Panc1 (cell line): ENCODE results near the gene DUSP9. TPM values are rescaled to one million over a fixed set of nuclear protein-coding genes. Genes with fewer than 3 reads are reported as not detected.

Source experiments
- ATAC-seq: fragments of 200-7000 bp; cut with Tn5 transposase; 2 replicates; pipeline ENCODE4 v1.9.1; 2020; ENCODE audit warnings: mild to moderate bottlenecking, moderate library complexity
- BruUV-seq: library from RNA; stranded (reverse); fragments of 400-500 nt; replicated peaks from 2 replicates; lab custom pipeline; 2021; lab: Mats Ljungman, UMichigan
- CTCF ChIA-PET: fragments of 300-600 bp; sonication (Branson Sonifier 250); formaldehyde crosslinking; loops from one replicate; lab custom pipeline; 2022; ENCODE audit warnings: antibody characterized with exemption; lab: Charles Lee
- POLR2A ChIA-PET: fragments of 300-600 bp; sonication (Branson Sonifier 250); formaldehyde crosslinking; loops from one replicate; lab custom pipeline; 2022; ENCODE audit warnings: antibody characterized with exemption; lab: Charles Lee
- DNase-seq: peaks from one replicate; pipeline ENCODE4 v3.0.0-alpha.2; 2010; ENCODE audit warnings: low read depth, low spot score
- H3K27ac ChIP-seq: 2 replicates; pipeline ENCODE4 v1.5.1; 2011; ENCODE audit warnings: mild to moderate bottlenecking, low read length, inconsistent platforms
- H3K27me3 ChIP-seq: fragments of 200-500 bp; sonication (Bioruptor generic); 2 replicates; pipeline ENCODE4 v1.6.0; 2014; ENCODE audit warnings: low read length, inconsistent platforms; ENCODE audit not compliant: control insufficient read depth, insufficient read depth
- H3K36me3 ChIP-seq: fragments of 200-500 bp; sonication (Bioruptor generic); 2 replicates; pipeline ENCODE4 v1.5.1; 2014; ENCODE audit warnings: inconsistent platforms, mild to moderate bottlenecking, low read length, moderate library complexity; ENCODE audit not compliant: control insufficient read depth, insufficient read depth
- H3K4me1 ChIP-seq: 2 replicates; pipeline ENCODE4 v1.5.1; 2011; ENCODE audit warnings: inconsistent platforms, mild to moderate bottlenecking, low read length, moderate library complexity; ENCODE audit not compliant: control insufficient read depth, insufficient read depth
- H3K4me3 ChIP-seq, 2 experiments: 2 replicates each; pipeline ENCODE4 v1.5.1; 2011 to 2012; ENCODE audit warnings: low read depth in 2 of 2, low read length in 2 of 2, mild to moderate bottlenecking in 2 of 2, inconsistent platforms in 1 of 2, moderate library complexity in 1 of 2
- H3K9me3 ChIP-seq: fragments of 200-500 bp; sonication (Bioruptor generic); 2 replicates; pipeline ENCODE4 v1.5.1; 2014; ENCODE audit warnings: low read depth, mild to moderate bottlenecking, inconsistent platforms, low read length, moderate library complexity; ENCODE audit not compliant: control insufficient read depth, insufficient read depth
- POLR2AphosphoS5 ChIP-seq: IDR thresholded peaks from 2 replicates; pipeline ENCODE4 v1.6.1; 2012; ENCODE audit warnings: mild to moderate bottlenecking, low read depth, low read length, moderate library complexity
- SIN3A ChIP-seq: IDR thresholded peaks from 2 replicates; pipeline ENCODE4 v1.6.1; 2012; ENCODE audit warnings: low read depth, mild to moderate bottlenecking, low read length, moderate library complexity, borderline replicate concordance; ENCODE audit not compliant: insufficient read depth
- TCF7L2 ChIP-seq: IDR thresholded peaks from 2 replicates; pipeline ENCODE4 v1.6.1; 2011; ENCODE audit warnings: mild to moderate bottlenecking, low read depth, low read length, inconsistent platforms
- in situ Hi-C: cut with HindIII; loops from 2 replicates; pipeline ENCODE4 v1.10.0; 2016; ENCODE audit warnings: low sequenced_read_pairs, low pct_unique_long_range_greater_than_20kb
- intact Hi-C: fragments of 100-400 bp; cut with micrococcal nuclease; formaldehyde crosslinking; loops from one replicate; pipeline ENCODE4 v1.10.0; 2022; ENCODE audit not compliant: unreplicated experiment
- total RNA-seq: library from RNA; stranded (reverse); gene quantifications from one replicate; pipeline ENCODE4 v1.2.1, GENCODE V29; 2021; ENCODE audit not compliant: unreplicated experiment
- TF ChIP-seq, protein P1 (sequence below): fragments of 450-650 bp; IDR thresholded peaks from 2 replicates; pipeline ENCODE4 v1.5.1; 2017; ENCODE audit warnings: mild to moderate bottlenecking
- TF ChIP-seq, protein P2 (sequence below), 2 experiments: IDR thresholded peaks; 2 replicates each; pipeline ENCODE4 v1.6.1; 2011 to 2012; ENCODE audit warnings: low read depth in 2 of 2, control low read depth in 1 of 2, low read length in 1 of 2, mild to moderate bottlenecking in 1 of 2, moderate library complexity in 1 of 2; ENCODE audit not compliant: insufficient read depth in 1 of 2

The DUSP9 gene
- total RNA-seq, 1 experiment from 2014 or later = 7.1 TPM

DNA sequence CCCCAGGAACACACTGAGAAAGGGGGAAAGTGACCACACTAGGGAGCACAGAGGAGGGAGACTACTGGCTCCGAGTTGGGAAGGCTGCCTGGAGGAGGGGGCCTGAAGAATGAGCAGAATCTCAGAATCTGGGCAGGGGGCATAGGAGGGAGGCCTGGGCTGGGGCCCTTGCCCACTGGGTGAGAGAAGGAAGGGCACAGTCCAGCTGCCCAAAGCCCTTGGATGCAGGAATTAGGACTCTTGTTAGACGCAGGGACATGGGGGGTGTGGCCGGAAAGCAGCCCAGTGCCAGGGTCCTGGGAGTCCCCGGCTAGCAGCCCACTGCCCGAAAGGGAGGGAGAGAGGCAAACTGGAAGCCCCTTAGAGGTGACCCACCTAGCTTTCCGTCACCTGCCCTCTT, 1.9 kb upstream of the DUSP9 start:
- TF ChIP-seq, protein P1, sequence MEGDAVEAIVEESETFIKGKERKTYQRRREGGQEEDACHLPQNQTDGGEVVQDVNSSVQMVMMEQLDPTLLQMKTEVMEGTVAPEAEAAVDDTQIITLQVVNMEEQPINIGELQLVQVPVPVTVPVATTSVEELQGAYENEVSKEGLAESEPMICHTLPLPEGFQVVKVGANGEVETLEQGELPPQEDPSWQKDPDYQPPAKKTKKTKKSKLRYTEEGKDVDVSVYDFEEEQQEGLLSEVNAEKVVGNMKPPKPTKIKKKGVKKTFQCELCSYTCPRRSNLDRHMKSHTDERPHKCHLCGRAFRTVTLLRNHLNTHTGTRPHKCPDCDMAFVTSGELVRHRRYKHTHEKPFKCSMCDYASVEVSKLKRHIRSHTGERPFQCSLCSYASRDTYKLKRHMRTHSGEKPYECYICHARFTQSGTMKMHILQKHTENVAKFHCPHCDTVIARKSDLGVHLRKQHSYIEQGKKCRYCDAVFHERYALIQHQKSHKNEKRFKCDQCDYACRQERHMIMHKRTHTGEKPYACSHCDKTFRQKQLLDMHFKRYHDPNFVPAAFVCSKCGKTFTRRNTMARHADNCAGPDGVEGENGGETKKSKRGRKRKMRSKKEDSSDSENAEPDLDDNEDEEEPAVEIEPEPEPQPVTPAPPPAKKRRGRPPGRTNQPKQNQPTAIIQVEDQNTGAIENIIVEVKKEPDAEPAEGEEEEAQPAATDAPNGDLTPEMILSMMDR = no peak
- TF ChIP-seq TCF7L2 = no peak
- TF ChIP-seq, protein P2, sequence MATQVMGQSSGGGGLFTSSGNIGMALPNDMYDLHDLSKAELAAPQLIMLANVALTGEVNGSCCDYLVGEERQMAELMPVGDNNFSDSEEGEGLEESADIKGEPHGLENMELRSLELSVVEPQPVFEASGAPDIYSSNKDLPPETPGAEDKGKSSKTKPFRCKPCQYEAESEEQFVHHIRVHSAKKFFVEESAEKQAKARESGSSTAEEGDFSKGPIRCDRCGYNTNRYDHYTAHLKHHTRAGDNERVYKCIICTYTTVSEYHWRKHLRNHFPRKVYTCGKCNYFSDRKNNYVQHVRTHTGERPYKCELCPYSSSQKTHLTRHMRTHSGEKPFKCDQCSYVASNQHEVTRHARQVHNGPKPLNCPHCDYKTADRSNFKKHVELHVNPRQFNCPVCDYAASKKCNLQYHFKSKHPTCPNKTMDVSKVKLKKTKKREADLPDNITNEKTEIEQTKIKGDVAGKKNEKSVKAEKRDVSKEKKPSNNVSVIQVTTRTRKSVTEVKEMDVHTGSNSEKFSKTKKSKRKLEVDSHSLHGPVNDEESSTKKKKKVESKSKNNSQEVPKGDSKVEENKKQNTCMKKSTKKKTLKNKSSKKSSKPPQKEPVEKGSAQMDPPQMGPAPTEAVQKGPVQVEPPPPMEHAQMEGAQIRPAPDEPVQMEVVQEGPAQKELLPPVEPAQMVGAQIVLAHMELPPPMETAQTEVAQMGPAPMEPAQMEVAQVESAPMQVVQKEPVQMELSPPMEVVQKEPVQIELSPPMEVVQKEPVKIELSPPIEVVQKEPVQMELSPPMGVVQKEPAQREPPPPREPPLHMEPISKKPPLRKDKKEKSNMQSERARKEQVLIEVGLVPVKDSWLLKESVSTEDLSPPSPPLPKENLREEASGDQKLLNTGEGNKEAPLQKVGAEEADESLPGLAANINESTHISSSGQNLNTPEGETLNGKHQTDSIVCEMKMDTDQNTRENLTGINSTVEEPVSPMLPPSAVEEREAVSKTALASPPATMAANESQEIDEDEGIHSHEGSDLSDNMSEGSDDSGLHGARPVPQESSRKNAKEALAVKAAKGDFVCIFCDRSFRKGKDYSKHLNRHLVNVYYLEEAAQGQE (IDR thresholded peaks at IDR 0.05; ENCODE audit: insufficient read depth in 1 of 2, low read depth in 2 of 2, low read length in 1 of 2) = no peak
- TF ChIP-seq POLR2AphosphoS5 = no peak
- TF ChIP-seq SIN3A = no peak
- Histone ChIP-seq H3K27ac (no peak overlapping the region), H3K4me1 (peaks cover 7% of the 10 kb centered on the region), H3K36me3 (no peaks in the 10 kb centered on the region), H3K4me3 (no peak overlapping the region), H3K9me3 (no peaks in the 10 kb centered on the region), H3K27me3 (peaks cover 4% of the 10 kb centered on the region)
- intact Hi-C loops = loop anchor here (5.0 kb wide), 1 partner anchor 108 kb away; no protein-coding TSS in a partner anchor
- BruUV-seq = no TSS peak
- ChIA-PET POLR2A (no interaction called here), CTCF (interaction anchor here (1.2 to 2.0 kb wide), 2 partner anchors 12 to 23 kb away, joined by 5 to 13 read pairs; no protein-coding TSS in a partner anchor)
- DNase-seq (no peak), ATAC-seq (no peak)
- in situ Hi-C loops = no loop called here

DNA sequence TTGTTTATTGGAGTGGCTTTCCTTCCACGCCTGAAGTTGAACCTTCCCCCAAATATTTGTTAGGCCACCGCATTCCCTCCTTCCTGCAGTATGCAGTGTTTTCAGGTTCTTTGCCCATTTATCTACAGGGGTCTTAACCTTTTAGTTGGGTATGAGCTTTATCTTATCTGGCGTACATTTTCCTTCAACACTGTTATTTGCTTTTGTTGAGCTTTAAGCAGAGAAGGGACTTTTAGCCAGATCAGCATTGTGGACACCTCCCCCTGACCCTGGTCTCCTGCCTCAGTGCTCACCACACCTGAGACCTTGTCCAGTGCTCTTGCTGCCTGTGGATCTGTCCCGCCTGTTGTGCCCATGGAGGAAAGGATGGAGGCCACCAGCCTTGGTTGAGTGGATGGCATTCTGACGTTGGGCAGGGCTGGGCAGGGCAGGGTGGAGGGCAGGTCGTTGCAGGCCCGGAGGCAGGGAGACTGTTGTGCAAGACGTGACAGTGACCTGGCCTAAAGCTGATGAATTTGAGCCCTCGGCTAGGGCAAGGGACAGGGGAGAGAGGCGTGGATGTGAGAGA, 998 bp upstream of the DUSP9 start:
- in situ Hi-C loops = no loop called here
- no peak for ATAC-seq
- Histone ChIP-seq H3K36me3 (no peaks in the 10 kb centered on the region), H3K4me3 (no peak overlapping the region), H3K27me3 (peaks cover 4% of the 10 kb centered on the region), H3K4me1 (peaks cover 7% of the 10 kb centered on the region), H3K27ac (no peak overlapping the region), H3K9me3 (no peaks in the 10 kb centered on the region)
- TF ChIP-seq TCF7L2 (no peak), POLR2AphosphoS5 (no peak), SIN3A (no peak)
- TF ChIP-seq, protein P1 = no peak
- TF ChIP-seq, protein P2 (IDR thresholded peaks at IDR 0.05; ENCODE audit: insufficient read depth in 1 of 2, low read depth in 2 of 2, low read length in 1 of 2) = no peak
- ChIA-PET CTCF (interaction anchor here (0.7 kb wide), 2 partner anchors 24 to 36 kb away, joined by 3 read pairs; no protein-coding TSS in a partner anchor), POLR2A (no interaction called here)
- intact Hi-C loops = loop anchor here (5.0 kb wide), 1 partner anchor 109 kb away; no protein-coding TSS in a partner anchor
- DNase-seq = no peak
- no TSS peak for BruUV-seq
